GM21529 (cell line): Measurements from ENCODE around the gene SNX2.
A peak's percentile ranks its signal among the peaks of the same experiment; 100 is the strongest.
"Not testable (repeated sequence)": the region's sequence is repeated elsewhere in the genome, so short reads cannot be mapped to it uniquely, and the experiment has no call there.

ENCODE experiments used
- ATAC-seq: cut with Tn5 transposase; IDR thresholded peaks from one replicate; pipeline ENCODE4 v1.9.1; 2021; ENCODE audit not compliant: unreplicated experiment

Gene SNX2

DNA sequence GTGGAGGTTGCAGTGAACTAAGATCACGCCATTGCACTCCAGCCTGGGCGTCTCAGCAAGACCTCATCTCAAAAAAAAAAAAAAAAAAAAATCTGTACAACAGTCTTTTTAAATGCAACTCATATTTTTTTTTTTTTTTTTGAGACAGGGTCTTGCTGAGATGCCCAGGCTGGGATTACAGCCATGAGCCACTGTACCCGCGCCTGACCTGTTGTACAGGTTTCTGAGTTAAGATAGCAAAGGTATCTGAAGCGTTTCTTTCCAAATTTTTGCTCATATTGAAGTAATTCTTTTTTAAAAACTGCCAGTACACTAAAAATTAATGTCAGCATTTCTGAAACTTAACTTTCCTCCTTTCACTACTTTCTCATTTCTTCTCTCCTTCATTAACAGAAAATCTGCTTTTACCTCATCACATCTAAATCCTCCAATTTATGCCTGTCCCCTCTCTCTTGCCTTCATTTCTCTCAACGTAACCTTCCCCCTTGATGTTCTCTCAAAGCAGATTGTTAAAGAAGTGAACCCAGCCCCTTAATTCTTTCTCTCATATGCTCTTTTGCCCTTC, 67.2 kb downstream of the SNX2 start:
- no peak for ATAC-seq

- ATAC-seq = no peak
Observed at GRCh38 chr5:122844136-122844909, 69.4 kb downstream of the SNX2 start.

GRCh38 chr5:122844910-122845228, 70.0 kb downstream of the SNX2 start:
- ATAC-seq = peak; percentile 53

- ATAC-seq = peak; percentile 86
Observed at GRCh38 chr5:122845229-122846050, 70.6 kb downstream of the SNX2 start, which contains the start of gene SNX24. Gene SNX24, plus strand, starts transcription at chr5:122845613. Its CDS starts 21 bp downstream, at chr5:122845634.

- no peak for ATAC-seq
Observed at GRCh38 chr5:122846051-122846550, 71.2 kb downstream of the SNX2 start.

GRCh38 chr5:122847687-122848081, 72.8 kb downstream of the SNX2 start:
- no peak for ATAC-seq

- ATAC-seq = no peak
Observed at GRCh38 chr5:122849771-122850170, 74.9 kb downstream of the SNX2 start.

DNA sequence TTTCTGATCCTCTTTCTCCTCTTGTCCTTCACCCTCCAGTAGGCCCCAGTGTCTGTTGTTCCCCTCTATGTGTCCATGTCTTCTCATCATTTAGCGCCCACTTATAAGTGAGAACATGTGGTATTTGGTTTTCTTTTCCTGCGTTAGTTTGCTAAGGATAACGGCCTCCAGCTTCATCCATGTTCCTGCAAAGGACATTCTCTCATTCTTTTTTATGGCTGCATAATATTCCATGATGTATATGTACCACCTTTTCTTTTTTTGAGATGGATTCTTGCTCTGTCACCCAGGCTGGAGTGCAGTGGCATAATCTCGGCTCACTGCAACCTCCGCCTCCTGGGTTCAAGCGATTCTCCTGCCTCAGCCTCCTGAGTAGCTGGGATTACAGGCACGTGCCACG, 82.7 kb downstream of the SNX2 start:
- ATAC-seq = not testable (repeated sequence)

GRCh38 chr5:122858451-122858850, 83.6 kb downstream of the SNX2 start:
- no peak for ATAC-seq

DNA sequence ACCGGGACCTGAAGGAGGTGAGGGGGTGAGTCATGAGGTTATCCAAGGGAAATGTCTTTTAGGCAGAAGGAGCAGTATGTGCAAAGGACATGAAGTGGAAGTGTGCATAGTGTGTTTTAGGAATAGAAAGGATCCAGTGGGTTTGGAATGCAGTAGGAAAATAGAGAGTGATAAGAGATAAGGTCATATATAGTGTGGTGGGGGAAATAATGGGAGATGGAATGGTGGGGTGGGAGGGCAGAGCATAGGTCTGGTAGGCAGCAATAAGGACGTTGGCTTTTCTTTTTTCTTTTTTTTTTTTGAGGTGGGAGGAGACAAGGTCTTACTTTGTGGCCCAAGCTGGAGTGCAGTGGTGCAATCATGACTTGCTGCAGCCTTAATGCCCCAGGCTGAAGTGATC, 88.4 kb downstream of the SNX2 start:
- ATAC-seq = no peak

GRCh38 chr5:122863721-122864120, 88.8 kb downstream of the SNX2 start:
- ATAC-seq = no peak

DNA sequence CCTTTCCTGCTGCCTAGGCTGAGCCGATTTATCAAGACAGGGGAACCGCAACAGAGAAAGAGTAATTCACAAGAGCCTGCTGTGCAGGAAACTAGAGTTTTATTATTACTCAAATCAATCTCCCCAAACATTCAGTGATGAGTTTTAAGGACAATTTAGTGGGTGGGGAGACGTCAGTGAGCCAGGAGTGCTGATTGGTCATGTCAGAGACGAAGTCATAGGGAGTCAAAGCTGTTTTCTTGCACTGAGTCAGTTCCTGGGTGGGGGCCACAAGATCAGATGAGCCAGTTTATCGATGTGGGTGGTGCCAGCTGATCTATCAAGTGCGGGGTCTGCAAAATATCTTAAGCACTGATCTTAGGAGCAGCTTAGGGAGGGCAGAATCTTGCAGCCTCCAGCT, 89.5 kb downstream of the SNX2 start:
- ATAC-seq = no peak

DNA sequence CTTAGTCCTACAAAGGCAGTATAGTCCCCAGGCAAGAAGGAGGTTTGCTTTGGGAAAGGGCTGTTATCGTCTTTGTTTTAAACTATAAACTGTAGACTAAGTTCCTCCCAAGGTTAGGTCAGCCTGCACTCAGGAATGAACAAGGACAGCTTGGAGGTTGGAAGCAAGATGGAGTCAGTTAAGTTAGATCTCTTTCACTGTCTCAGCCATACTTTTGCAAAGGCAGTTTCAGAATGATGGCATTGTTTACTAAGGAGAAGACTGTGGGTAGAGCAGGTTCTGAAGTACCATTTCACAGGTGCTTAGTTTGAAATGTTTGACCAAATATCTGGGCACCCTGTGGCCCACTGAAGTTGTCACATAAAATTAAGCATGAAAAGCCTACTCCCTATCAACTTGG, 90.0 kb downstream of the SNX2 start:
- ATAC-seq = no peak

DNA sequence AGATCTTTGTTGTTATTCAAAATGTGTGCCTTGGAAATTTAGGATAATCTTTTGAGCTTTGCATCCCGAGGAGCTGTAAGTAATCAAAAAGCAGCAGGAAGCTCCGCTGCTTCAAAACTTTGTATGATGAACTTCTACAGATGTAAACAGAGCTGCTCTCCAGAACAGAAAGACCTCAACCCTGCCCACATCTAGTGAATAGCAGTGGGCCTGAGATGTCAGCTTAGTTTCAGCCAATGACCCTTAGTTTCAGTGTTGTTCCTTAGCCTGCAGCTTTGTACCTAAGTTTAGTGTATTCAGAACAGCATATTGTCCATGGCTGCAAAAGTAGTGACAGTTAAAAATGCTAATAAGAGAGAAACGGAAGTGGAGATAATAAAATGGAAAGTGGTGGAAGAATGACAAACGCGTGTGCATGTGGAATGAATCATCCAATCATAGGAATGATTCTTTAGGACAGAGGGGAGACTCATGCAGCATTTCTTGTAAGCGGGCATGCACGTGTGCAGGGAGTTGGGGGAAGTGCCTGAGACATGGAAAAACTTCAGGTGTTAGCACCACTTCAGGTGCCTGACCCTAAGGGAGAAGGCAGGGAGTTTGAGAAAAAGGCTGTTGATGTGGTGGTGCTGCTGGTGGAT, 95.5 kb downstream of the SNX2 start:
- ATAC-seq = no peak

DNA sequence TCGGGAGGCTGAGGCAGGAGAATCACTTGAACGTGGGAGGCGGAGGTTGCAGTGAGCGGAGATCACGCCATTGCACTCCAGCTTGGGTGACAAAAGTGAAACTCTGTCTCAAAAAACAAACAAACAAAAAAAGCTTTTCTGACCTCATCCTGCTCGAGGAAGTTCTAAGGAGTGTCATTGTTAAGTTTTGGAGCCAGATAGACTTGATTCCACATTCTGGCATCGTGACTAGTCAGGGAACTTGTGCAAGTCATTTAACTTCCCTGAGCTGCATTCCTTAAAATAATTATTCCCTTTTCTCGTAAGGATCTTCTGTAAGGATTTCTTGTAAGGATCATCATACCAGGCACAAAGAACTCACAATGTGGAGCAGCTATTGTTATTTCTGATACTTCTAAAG, 96.8 kb downstream of the SNX2 start:
- no peak for ATAC-seq

GRCh38 chr5:122874179-122874875, 99.4 kb downstream of the SNX2 start:
- no peak for ATAC-seq

- peak; percentile 62 for ATAC-seq
Observed at GRCh38 chr5:122877518-122877917, 102.6 kb downstream of the SNX2 start.

DNA sequence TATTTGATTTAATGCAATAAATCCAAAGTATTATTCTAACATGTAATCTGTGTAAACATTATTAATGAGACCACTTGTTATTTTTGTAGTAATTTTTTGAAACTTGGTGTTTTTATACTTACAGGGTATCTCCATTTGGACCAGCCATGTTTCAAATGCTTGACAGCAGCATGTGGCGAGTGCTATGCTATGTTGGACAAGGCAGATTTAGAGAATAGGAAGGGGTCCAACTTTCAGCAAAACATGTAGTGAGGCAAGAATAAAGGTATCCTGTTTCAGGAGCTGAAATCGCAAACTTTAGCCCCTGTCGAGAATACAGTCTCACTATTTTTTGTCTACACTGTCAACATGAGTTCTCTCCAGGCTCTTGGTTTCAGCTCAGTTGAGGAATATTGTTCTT, 104.2 kb downstream of the SNX2 start:
- no peak for ATAC-seq
